OCI-LY7 (cell line): ENCODE results near the gene PWWP2A. TPM values are rescaled to one million over a fixed set of nuclear protein-coding genes. Genes with fewer than 3 reads are reported as not detected.
"Not testable (repeated sequence)": the region's sequence is repeated elsewhere in the genome, so short reads cannot be mapped to it uniquely, and the experiment has no call there.

ENCODE experiments used
- BruUV-seq: library from RNA; stranded (reverse); fragments of 400-500 nt; replicated peaks from 2 replicates; lab custom pipeline; 2021; lab: Mats Ljungman, UMichigan
- CTCF ChIA-PET: fragments of 300-600 bp; sonication (Branson Sonifier 250); formaldehyde crosslinking; loops from one replicate; lab custom pipeline; 2022; ENCODE audit warnings: antibody characterized with exemption; ENCODE audit not compliant: unreplicated experiment; lab: Charles Lee
- POLR2A ChIA-PET: fragments of 300-600 bp; sonication (Branson Sonifier 250); formaldehyde crosslinking; loops from one replicate; lab custom pipeline; 2022; ENCODE audit warnings: antibody characterized with exemption; lab: Charles Lee
- DNase-seq: peaks from one replicate; pipeline ENCODE4 v3.0.0-alpha.2; 2015; ENCODE audit warnings: low spot score
- H2AFZ ChIP-seq: fragments of 200-600 bp; sonication (generic), shearing (Covaris generic); 2 replicates; pipeline ENCODE4 v1.6.1; 2014; ENCODE audit warnings: mild to moderate bottlenecking, antibody characterized with exemption, low read length, moderate library complexity
- H3K27ac ChIP-seq: fragments of 200-600 bp; sonication (generic); 2 replicates; pipeline ENCODE4 v1.5.1; 2014; ENCODE audit warnings: mixed run types, low read depth, mild to moderate bottlenecking, moderate library complexity, low read length, inconsistent platforms; ENCODE audit not compliant: poor library complexity, severe bottlenecking
- H3K36me3 ChIP-seq: fragments of 200-600 bp; sonication (generic); 2 replicates; pipeline ENCODE4 v1.6.1; 2014; ENCODE audit warnings: mild to moderate bottlenecking, antibody characterized with exemption, low read length, moderate library complexity, mixed read lengths; ENCODE audit not compliant: insufficient read depth
- H3K4me1 ChIP-seq: fragments of 200-600 bp; sonication (generic); 2 replicates; pipeline ENCODE4 v1.5.1; 2014; ENCODE audit warnings: mild to moderate bottlenecking, low read length; ENCODE audit not compliant: insufficient read depth, poor library complexity, severe bottlenecking
- H3K4me2 ChIP-seq: fragments of 200-600 bp; sonication (generic); 2 replicates; pipeline ENCODE4 v1.6.1; 2014; ENCODE audit warnings: mild to moderate bottlenecking, low read length
- H3K4me3 ChIP-seq: fragments of 200-600 bp; sonication (generic); 2 replicates; pipeline ENCODE4 v1.5.1; 2014; ENCODE audit warnings: mild to moderate bottlenecking, low read depth, low read length; ENCODE audit not compliant: poor library complexity, severe bottlenecking
- H3K79me2 ChIP-seq: fragments of 200-600 bp; sonication (generic); 2 replicates; pipeline ENCODE4 v1.6.1; 2016; ENCODE audit warnings: low read depth, mild to moderate bottlenecking, low read length, moderate library complexity, mixed read lengths; ENCODE audit not compliant: insufficient read depth
- H3K9me2 ChIP-seq: fragments of 200-600 bp; sonication (generic); 2 replicates; pipeline ENCODE4 v1.6.1; 2016; ENCODE audit warnings: mild to moderate bottlenecking, low read length, mixed read lengths; ENCODE audit not compliant: insufficient read depth
- H3K9me3 ChIP-seq: fragments of 200-600 bp; sonication (generic); 2 replicates; pipeline ENCODE4 v1.6.1; 2014; ENCODE audit warnings: mild to moderate bottlenecking, mixed run types, low read length, mixed read lengths
- H4K20me1 ChIP-seq: fragments of 200-600 bp; sonication (generic); 2 replicates; pipeline ENCODE4 v1.6.1; 2014; ENCODE audit warnings: mild to moderate bottlenecking, antibody characterized with exemption, low read length, moderate library complexity, mixed read lengths; ENCODE audit not compliant: insufficient read depth
- EZH2phosphoT487 ChIP-seq: fragments of 200-600 bp; sonication (generic); IDR thresholded peaks from 2 replicates; pipeline ENCODE4 v1.6.1; 2018; ENCODE audit warnings: low read depth, borderline replicate concordance, mild to moderate bottlenecking, mixed run types, antibody characterized with exemption, low read length, moderate library complexity, mixed read lengths
- intact Hi-C: fragments of 100-400 bp; cut with micrococcal nuclease; formaldehyde crosslinking; loops from one replicate; pipeline ENCODE4 v1.10.0; 2022; ENCODE audit not compliant: unreplicated experiment
- total RNA-seq, 2 experiments: library from RNA; depleted of rRNA in 1 of 2; stranded (reverse); fragments of >200 nt in 1 of 2; shearing (Covaris generic) in 1 of 2; gene quantifications; 2 replicates each; pipeline ENCODE4 v1.2.3, GENCODE V29; 2014 to 2022
- TF ChIP-seq, protein P1 (sequence below): fragments of 200-600 bp; sonication (generic); conservative IDR thresholded peaks from 2 replicates; pipeline ENCODE4 v1.5.1; 2014; ENCODE audit warnings: mild to moderate bottlenecking, antibody characterized with exemption, low read length, moderate library complexity, mixed read lengths

Gene PWWP2A
- total RNA-seq, 2 experiments from 2014 or later, result 28.3 to 28.4 TPM

- Histone ChIP-seq H3K36me3 (no peaks in the 10 kb centered on the region), H2AFZ (no peak overlapping the region), H3K4me3 (no peak overlapping the region), H3K79me2 (no peaks in the 10 kb centered on the region), H3K4me2 (no peak overlapping the region), H3K9me2 (no peaks in the 10 kb centered on the region), H3K27ac (no peak overlapping the region), H3K9me3 (no peaks in the 10 kb centered on the region), H4K20me1 (no peaks in the 10 kb centered on the region), H3K4me1 (peaks cover 13% of the 10 kb centered on the region)
- ChIA-PET POLR2A (interaction anchor here (0.7 kb wide), 1 partner anchor 16 kb away, joined by 5 read pairs; no protein-coding TSS in a partner anchor), CTCF (no interaction called here)
- no TSS peak for BruUV-seq
- no peak for TF ChIP-seq EZH2phosphoT487
- TF ChIP-seq, protein P1, sequence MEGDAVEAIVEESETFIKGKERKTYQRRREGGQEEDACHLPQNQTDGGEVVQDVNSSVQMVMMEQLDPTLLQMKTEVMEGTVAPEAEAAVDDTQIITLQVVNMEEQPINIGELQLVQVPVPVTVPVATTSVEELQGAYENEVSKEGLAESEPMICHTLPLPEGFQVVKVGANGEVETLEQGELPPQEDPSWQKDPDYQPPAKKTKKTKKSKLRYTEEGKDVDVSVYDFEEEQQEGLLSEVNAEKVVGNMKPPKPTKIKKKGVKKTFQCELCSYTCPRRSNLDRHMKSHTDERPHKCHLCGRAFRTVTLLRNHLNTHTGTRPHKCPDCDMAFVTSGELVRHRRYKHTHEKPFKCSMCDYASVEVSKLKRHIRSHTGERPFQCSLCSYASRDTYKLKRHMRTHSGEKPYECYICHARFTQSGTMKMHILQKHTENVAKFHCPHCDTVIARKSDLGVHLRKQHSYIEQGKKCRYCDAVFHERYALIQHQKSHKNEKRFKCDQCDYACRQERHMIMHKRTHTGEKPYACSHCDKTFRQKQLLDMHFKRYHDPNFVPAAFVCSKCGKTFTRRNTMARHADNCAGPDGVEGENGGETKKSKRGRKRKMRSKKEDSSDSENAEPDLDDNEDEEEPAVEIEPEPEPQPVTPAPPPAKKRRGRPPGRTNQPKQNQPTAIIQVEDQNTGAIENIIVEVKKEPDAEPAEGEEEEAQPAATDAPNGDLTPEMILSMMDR, result no peak
- no peak for DNase-seq
- intact Hi-C loops, result no loop called here
These were observed 42.4 kb upstream of the PWWP2A start for GRCh38 chr5:160161626-160162025.

DNA sequence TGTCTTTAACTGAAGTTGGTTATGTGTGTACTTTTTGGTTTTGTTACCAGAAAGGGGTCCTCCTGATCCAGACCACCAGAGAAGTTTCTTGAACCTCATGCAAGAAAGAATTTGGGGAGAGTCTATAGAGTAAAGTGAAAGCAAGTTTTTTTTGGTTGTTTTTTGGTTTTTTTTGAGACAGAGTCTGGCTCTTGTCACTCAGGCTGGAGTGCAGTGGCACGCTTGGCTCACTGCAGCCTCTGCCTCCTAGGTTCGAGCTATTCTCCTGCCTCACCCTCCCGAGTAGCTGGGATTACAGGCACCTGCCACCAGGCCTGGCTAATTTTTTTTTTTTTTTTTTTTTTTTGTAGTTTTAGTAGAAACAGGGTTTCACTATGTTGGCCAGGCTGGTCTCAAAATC lies 41.6 kb upstream of the PWWP2A start:
- H3K9me2 ChIP-seq, CTCF ChIA-PET, BruUV-seq, H3K36me3 ChIP-seq, H3K27ac ChIP-seq, DNase-seq, H3K9me3 ChIP-seq, intact Hi-C loops, H3K79me2 ChIP-seq, H4K20me1 ChIP-seq, H3K4me3 ChIP-seq: not testable (repeated sequence)
- Histone ChIP-seq H2AFZ (peak overlapping the region; percentile 86; the same call in 1 of the 2 replicates), H3K4me1 (peaks cover 13% of the 10 kb centered on the region), H3K4me2 (peak overlapping the region; percentile 44; the same call in 1 of the 2 replicates)
- POLR2A ChIA-PET, result interaction anchor here (0.7 kb wide), 2 partner anchors 14 to 206 kb away, joined by 3 read pairs; no protein-coding TSS in a partner anchor

DNA sequence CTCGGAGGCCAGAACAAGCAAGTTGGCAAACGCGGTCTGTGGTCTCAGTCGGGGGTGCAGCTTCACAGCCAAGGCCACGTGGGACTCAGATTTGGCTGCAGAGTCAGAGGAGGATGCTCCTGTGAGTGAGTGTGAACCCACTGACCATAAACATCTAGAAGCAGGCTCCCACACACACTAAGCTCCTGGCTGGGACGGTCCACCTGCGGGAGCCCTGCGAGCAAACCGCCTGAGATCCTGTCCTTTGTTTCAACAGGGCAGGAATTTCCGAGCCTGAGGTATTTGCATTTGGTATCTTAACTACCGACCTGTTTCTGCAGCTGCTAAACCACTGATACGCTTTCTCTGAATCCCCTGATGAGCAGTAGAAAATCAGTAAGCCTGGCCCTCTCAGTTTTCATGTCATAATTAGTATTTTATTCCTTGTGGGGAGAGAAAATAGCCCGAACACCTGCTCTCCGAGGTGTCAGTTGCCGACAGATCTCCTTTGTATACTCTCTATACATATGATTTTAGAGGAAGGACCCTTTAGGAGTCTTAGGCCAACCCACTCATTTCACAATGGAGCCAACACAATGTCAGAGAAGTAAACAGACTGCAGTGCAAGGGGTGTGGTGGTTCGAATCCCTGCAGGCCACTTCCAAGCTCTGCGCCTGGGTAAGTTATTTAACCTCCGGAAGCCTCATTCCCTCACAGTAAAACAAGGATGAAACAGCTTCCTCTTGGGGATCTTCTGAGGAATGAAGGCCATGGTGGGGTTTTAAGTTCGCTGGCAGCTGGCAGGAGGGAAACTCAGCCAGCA lies 40.9 kb upstream of the PWWP2A start:
- ChIA-PET POLR2A (interaction anchor here (0.6 to 1.3 kb wide), 7 partner anchors 10 to 1553 kb away, joined by 3 to 5 read pairs (median 3); no protein-coding TSS in a partner anchor), CTCF (no interaction called here)
- Histone ChIP-seq H3K9me3 (no peaks in the 10 kb centered on the region), H2AFZ (peak overlapping the region; percentile 86), H3K4me2 (peak overlapping the region; percentile 44), H3K4me1 (peaks cover 13% of the 10 kb centered on the region), H3K36me3 (no peaks in the 10 kb centered on the region), H3K27ac (no peak overlapping the region), H4K20me1 (no peaks in the 10 kb centered on the region), H3K79me2 (no peaks in the 10 kb centered on the region), H3K4me3 (no peak overlapping the region), H3K9me2 (no peaks in the 10 kb centered on the region)
- TF ChIP-seq EZH2phosphoT487, result no peak
- TF ChIP-seq, protein P1, result no peak
- no TSS peak for BruUV-seq
- DNase-seq, result peak; percentile 25
- intact Hi-C loops, result loop anchor here (2.0 kb wide), 1 partner anchor 79 kb away; no protein-coding TSS in a partner anchor
